HepG2 (cell line): ENCODE results near the gene IMPDH2. TPM values are rescaled to one million over a fixed set of nuclear protein-coding genes. Genes with fewer than 3 reads are reported as not detected.

ENCODE experiments used
- AKAP8 ChIP-seq: sonication (generic); formaldehyde crosslinking; IDR thresholded peaks from 2 replicates; pipeline ENCODE4 v1.5.1; 2020; ENCODE audit warnings: mild to moderate bottlenecking, missing genetic modification reagents
- CCDC6 ChIP-seq: sonication (generic); formaldehyde crosslinking; IDR thresholded peaks from 2 replicates; pipeline ENCODE4 v1.8.1; 2022; ENCODE audit warnings: mild to moderate bottlenecking, missing genetic modification reagents, moderate library complexity
- DRAP1 ChIP-seq: IDR thresholded peaks from 2 replicates; pipeline ENCODE4 v1.6.1; 2016; ENCODE audit warnings: missing genetic modification reagents, missing compliant biosample characterization
- ELF4 ChIP-seq: sonication (generic); formaldehyde crosslinking; IDR thresholded peaks from 2 replicates; pipeline ENCODE4 v1.5.0; 2020; ENCODE audit warnings: missing genetic modification reagents, mild to moderate bottlenecking, moderate library complexity, borderline replicate concordance
- FOXO1 ChIP-seq: sonication (generic); formaldehyde crosslinking; IDR thresholded peaks from 2 replicates; pipeline ENCODE4 v1.4.0; 2020; ENCODE audit warnings: missing genetic modification reagents
- PREB ChIP-seq: sonication (generic); formaldehyde crosslinking; IDR thresholded peaks from 2 replicates; pipeline ENCODE4 v1.4.0; 2020; ENCODE audit warnings: missing genetic modification reagents
- RAD51 ChIP-seq: fragments of 450-650 bp; IDR thresholded peaks from 2 replicates; pipeline ENCODE4 v1.6.1; 2016; ENCODE audit warnings: borderline replicate concordance
- SMC3 ChIP-seq: IDR thresholded peaks from 2 replicates; pipeline ENCODE4 v1.6.1; 2011; ENCODE audit warnings: low read length, improper control_type of control experiment
- SPEN ChIP-seq: sonication (generic); formaldehyde crosslinking; IDR thresholded peaks from 2 replicates; pipeline ENCODE4 v1.5.1; 2020; ENCODE audit warnings: low read depth, mild to moderate bottlenecking, missing genetic modification reagents
- TFDP2 ChIP-seq: sonication (generic); formaldehyde crosslinking; IDR thresholded peaks from 2 replicates; pipeline ENCODE4 v1.4.0; 2020; ENCODE audit warnings: missing genetic modification reagents
- ZMYM4 ChIP-seq: sonication (generic); formaldehyde crosslinking; IDR thresholded peaks from 2 replicates; pipeline ENCODE4 v1.8.1; 2023; ENCODE audit warnings: mild to moderate bottlenecking, missing genetic modification reagents
- ZNF142 ChIP-seq: sonication (generic); formaldehyde crosslinking; IDR thresholded peaks from 2 replicates; pipeline ENCODE4 v1.4.0; 2020; ENCODE audit warnings: missing genetic modification reagents
- ZNF414 ChIP-seq: sonication (generic); formaldehyde crosslinking; IDR thresholded peaks from 2 replicates; pipeline ENCODE4 v1.5.0; 2020; ENCODE audit warnings: missing genetic modification reagents
- ZNF558 ChIP-seq: sonication (generic); formaldehyde crosslinking; IDR thresholded peaks from 2 replicates; pipeline ENCODE4 v1.9.0; 2022; ENCODE audit warnings: mild to moderate bottlenecking, missing genetic modification reagents, borderline replicate concordance
- ZNF562 ChIP-seq: sonication (generic); formaldehyde crosslinking; IDR thresholded peaks from 2 replicates; pipeline ENCODE4 v1.8.0; 2022; ENCODE audit warnings: missing genetic modification reagents, borderline replicate concordance
- ZNF713 ChIP-seq: sonication (generic); formaldehyde crosslinking; IDR thresholded peaks from 2 replicates; pipeline ENCODE4 v1.4.0; 2020; ENCODE audit warnings: mild to moderate bottlenecking, missing genetic modification reagents
- ZSCAN5A ChIP-seq: sonication (generic); formaldehyde crosslinking; IDR thresholded peaks from 2 replicates; pipeline ENCODE4 v1.8.0; 2022; ENCODE audit warnings: mild to moderate bottlenecking, missing genetic modification reagents, borderline replicate concordance
- polyA plus RNA-seq, 8 experiments: library from polyadenylated mRNA; depleted of rRNA in 3 of 8; stranded (reverse) in 7 of 8; unstranded in 1 of 8; fragments of >200 nt; fragmentation: Illumina TruSeq in 4 of 8; extraction: Trizol in 4 of 8; gene quantifications; 2 replicates each; pipeline versions ENCODE4 v1.2.1 to v1.2.3, GENCODE V29; 2011 to 2016; ENCODE audit warnings: low read depth in 4 of 8, missing spikeins in 1 of 8, mixed read lengths in 1 of 8; ENCODE audit not compliant: insufficient read depth in 1 of 8
- total RNA-seq, 5 experiments: library from RNA; depleted of rRNA; stranded (reverse); fragments of >200 nt; fragmentation: Illumina TruSeq; extraction: Trizol; gene quantifications; 2 replicates each; pipeline ENCODE4 v1.2.3, GENCODE V29; 2016; ENCODE audit warnings: low read depth in 1 of 5

IMPDH2 gene
- total and polyA plus RNA-seq, 2 of the 13 experiments (the other 11 are each of a cell fraction or from before 2014, with no cell fraction given): 248 to 260 TPM

- TF ChIP-seq ZNF142 (CRISPR knock-in tag): peak; percentile 64; the same call in 1 of the 2 replicates
- TF ChIP-seq ZNF414 (CRISPR knock-in tag): peak; percentile 91; the same call in 1 of the 2 replicates
- peak; percentile 99 for TF ChIP-seq AKAP8 (CRISPR knock-in tag)
- no peak for TF ChIP-seq ZNF713 (CRISPR knock-in tag)
- no peak for TF ChIP-seq ZNF562 (CRISPR knock-in tag)
- TF ChIP-seq SMC3: no peak
- TF ChIP-seq ZNF558 (CRISPR knock-in tag): no peak; the same call in 1 of the 2 replicates
- peak; percentile 98 for TF ChIP-seq SPEN
- peak; percentile 99 for TF ChIP-seq DRAP1
- peak; percentile 54; the same call in 1 of the 2 replicates for TF ChIP-seq CCDC6 (CRISPR knock-in tag)
- TF ChIP-seq PREB (CRISPR knock-in tag): 0 out of 2 replicates have a peak, but pooled peaks have one; percentile 47
- TF ChIP-seq ZMYM4: peak; percentile 88
- no peak for TF ChIP-seq RAD51
- peak; percentile 58 for TF ChIP-seq FOXO1 (CRISPR knock-in tag)
- peak; percentile 28; the same call in 1 of the 2 replicates for TF ChIP-seq ZSCAN5A
- no peak for TF ChIP-seq ELF4
- peak; percentile 96 for TF ChIP-seq TFDP2
Measured at GRCh38 chr3:49028673-49029562, at the start of gene IMPDH2 (continued).
